K562 (cell line): ENCODE results near the gene RNF222. TPM values are rescaled to one million over a fixed set of nuclear protein-coding genes. Genes with fewer than 3 reads are reported as not detected.

Experiments used
- ARID2 ChIP-seq: fragments of 450-650 bp; IDR thresholded peaks from 2 replicates; pipeline ENCODE4 v1.6.1; 2017; ENCODE audit warnings: antibody characterized with exemption, mild to moderate bottlenecking
- ATF3 ChIP-seq, 2 experiments: fragments of 450-650 bp in 1 of 2; sonication (generic) in 1 of 2; formaldehyde crosslinking in 1 of 2; IDR thresholded peaks in 1 of 2; conservative IDR thresholded peaks in 1 of 2; 2 replicates each; pipeline versions ENCODE4 v1.6.1 to v1.8.1; 2016 to 2023; ENCODE audit warnings: mild to moderate bottlenecking in 2 of 2, moderate library complexity in 2 of 2, inconsistent platforms in 1 of 2, missing genetic modification reagents in 1 of 2
- KDM5B ChIP-seq: fragments of 200-600 bp; sonication (generic); IDR thresholded peaks from 2 replicates; pipeline ENCODE4 v1.6.1; 2012; ENCODE audit warnings: low read depth, mild to moderate bottlenecking, moderate library complexity, low read length, control low read depth, inconsistent platforms; ENCODE audit not compliant: insufficient replicate concordance
- L3MBTL2 ChIP-seq: fragments of 450-650 bp; IDR thresholded peaks from 2 replicates; pipeline ENCODE4 v1.6.1; 2016; ENCODE audit warnings: mild to moderate bottlenecking, moderate library complexity
- MAZ ChIP-seq, 2 experiments: fragments of 450-650 bp in 1 of 2; sonication (generic) in 1 of 2; formaldehyde crosslinking; IDR thresholded peaks in 1 of 2; conservative IDR thresholded peaks in 1 of 2; 2 replicates each; pipeline versions ENCODE4 v1.4.0 to v1.5.0; 2020; ENCODE audit warnings: mild to moderate bottlenecking in 1 of 2, missing genetic modification reagents in 1 of 2
- MCM5 ChIP-seq: fragments of 450-650 bp; IDR thresholded peaks from 2 replicates; pipeline ENCODE4 v1.6.1; 2016; ENCODE audit warnings: low read depth
- NUFIP1 ChIP-seq: fragments of 450-650 bp; IDR thresholded peaks from 2 replicates; pipeline ENCODE4 v1.6.1; 2018; ENCODE audit not compliant: partially characterized antibody
- PHF8 ChIP-seq: fragments of 200-600 bp; sonication (generic); IDR thresholded peaks from 2 replicates; pipeline ENCODE4 v1.6.1; 2012; ENCODE audit warnings: mixed run types, mild to moderate bottlenecking, inconsistent platforms, low read length, moderate library complexity, borderline replicate concordance
- PRDM10 ChIP-seq: fragments of 450-650 bp; IDR thresholded peaks from 2 replicates; pipeline ENCODE4 v1.6.1; 2018; ENCODE audit not compliant: partially characterized antibody
- SIN3A ChIP-seq, 2 experiments: fragments of 150-350 bp in 1 of 2; IDR thresholded peaks; 2 replicates each; pipeline ENCODE4 v1.6.1; 2011 to 2016; ENCODE audit warnings: borderline replicate concordance in 2 of 2, low read depth in 2 of 2, low read length in 2 of 2, mild to moderate bottlenecking in 2 of 2, moderate library complexity in 2 of 2; ENCODE audit not compliant: control insufficient read depth in 1 of 2
- SMARCE1 ChIP-seq: fragments of 450-650 bp; IDR thresholded peaks from 2 replicates; pipeline ENCODE4 v1.7.1; 2016; ENCODE audit warnings: mild to moderate bottlenecking
- ZNF121 ChIP-seq: sonication (generic); formaldehyde crosslinking; conservative IDR thresholded peaks from 2 replicates; pipeline ENCODE4 v1.8.0; 2022; ENCODE audit warnings: missing genetic modification reagents
- ZNF398 ChIP-seq: fragments of 250-450 bp; sonication (Bioruptor Pico); IDR thresholded peaks from 2 replicates; pipeline ENCODE4 v1.8.0; 2021; ENCODE audit warnings: moderate library complexity, mild to moderate bottlenecking, inconsistent platforms
- polyA plus RNA-seq, 8 experiments: library from polyadenylated mRNA; depleted of rRNA in 4 of 8; stranded (reverse) in 5 of 8; unstranded in 3 of 8; fragments of >200 nt; fragmentation: Nextera tagmentation in 2 of 8; fragmentation: Illumina TruSeq in 1 of 8; extraction: Ambion mirVana in 2 of 8; extraction: Trizol in 1 of 8; gene quantifications; 2 replicates each; pipeline versions ENCODE4 v1.2.1 to v1.2.3, GENCODE V29; 2011 to 2014; ENCODE audit warnings: inconsistent platforms in 1 of 8, missing spikeins in 1 of 8
- total RNA-seq, 7 experiments: library from RNA; depleted of rRNA in 6 of 7; stranded (reverse); fragments of >200 nt in 6 of 7; fragmentation: Illumina TruSeq in 2 of 7; extraction: Trizol in 2 of 7; gene quantifications; 2 replicates each; pipeline versions ENCODE4 v1.2.1 to v1.2.3, GENCODE V29; 2011 to 2021; ENCODE audit warnings: low replicate concordance in 1 of 7
- TF ChIP-seq, protein P1 (sequence below): sonication (generic); formaldehyde crosslinking; IDR thresholded peaks from 2 replicates; pipeline ENCODE4 v1.4.0; 2020; ENCODE audit warnings: mild to moderate bottlenecking, missing genetic modification reagents
- TF ChIP-seq, protein P2 (sequence below): fragments of 450-650 bp; IDR thresholded peaks from 2 replicates; pipeline ENCODE4 v1.6.1; 2016; ENCODE audit warnings: antibody characterized with exemption

The RNF222 gene
- total and polyA plus RNA-seq, 9 of the 15 experiments (the other 6 are each of a cell fraction or from before 2014, with no cell fraction given): not detected

- TF ChIP-seq ZNF398 (CRISPR knock-in tag) (no peak), SIN3A (IDR thresholded peaks at IDR 0.05; ENCODE audit: borderline replicate concordance in 2 of 2, control insufficient read depth in 1 of 2, low read depth in 2 of 2, low read length in 2 of 2) (peak in 1 of 2 experiments; percentile 35; a peak in 1 of 4 replicates), L3MBTL2 (peak; percentile 47), PRDM10 (no peak), SMARCE1 (no peak), MAZ (CRISPR knock-in tag; conservative IDR thresholded peaks at IDR 0.05 in 1 of 2, IDR thresholded peaks at IDR 0.05 in 1 of 2) (peak in 1 of 2 experiments; percentile 12; a peak in 1 of 4 replicates), PHF8 (peak; percentile 88; the same call in 1 of the 2 replicates), NUFIP1 (no peak), ARID2 (no peak), ATF3 (IDR thresholded peaks at IDR 0.05) (no peak), ATF3 (CRISPR knock-in tag; conservative IDR thresholded peaks at IDR 0.05) (no peak), KDM5B (peak; percentile 77), ZNF121 (CRISPR knock-in tag) (no peak), MCM5 (no peak)
- TF ChIP-seq, protein P1, sequence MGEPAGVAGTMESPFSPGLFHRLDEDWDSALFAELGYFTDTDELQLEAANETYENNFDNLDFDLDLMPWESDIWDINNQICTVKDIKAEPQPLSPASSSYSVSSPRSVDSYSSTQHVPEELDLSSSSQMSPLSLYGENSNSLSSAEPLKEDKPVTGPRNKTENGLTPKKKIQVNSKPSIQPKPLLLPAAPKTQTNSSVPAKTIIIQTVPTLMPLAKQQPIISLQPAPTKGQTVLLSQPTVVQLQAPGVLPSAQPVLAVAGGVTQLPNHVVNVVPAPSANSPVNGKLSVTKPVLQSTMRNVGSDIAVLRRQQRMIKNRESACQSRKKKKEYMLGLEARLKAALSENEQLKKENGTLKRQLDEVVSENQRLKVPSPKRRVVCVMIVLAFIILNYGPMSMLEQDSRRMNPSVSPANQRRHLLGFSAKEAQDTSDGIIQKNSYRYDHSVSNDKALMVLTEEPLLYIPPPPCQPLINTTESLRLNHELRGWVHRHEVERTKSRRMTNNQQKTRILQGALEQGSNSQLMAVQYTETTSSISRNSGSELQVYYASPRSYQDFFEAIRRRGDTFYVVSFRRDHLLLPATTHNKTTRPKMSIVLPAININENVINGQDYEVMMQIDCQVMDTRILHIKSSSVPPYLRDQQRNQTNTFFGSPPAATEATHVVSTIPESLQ (CRISPR knock-in tag): no peak
- TF ChIP-seq, protein P2, sequence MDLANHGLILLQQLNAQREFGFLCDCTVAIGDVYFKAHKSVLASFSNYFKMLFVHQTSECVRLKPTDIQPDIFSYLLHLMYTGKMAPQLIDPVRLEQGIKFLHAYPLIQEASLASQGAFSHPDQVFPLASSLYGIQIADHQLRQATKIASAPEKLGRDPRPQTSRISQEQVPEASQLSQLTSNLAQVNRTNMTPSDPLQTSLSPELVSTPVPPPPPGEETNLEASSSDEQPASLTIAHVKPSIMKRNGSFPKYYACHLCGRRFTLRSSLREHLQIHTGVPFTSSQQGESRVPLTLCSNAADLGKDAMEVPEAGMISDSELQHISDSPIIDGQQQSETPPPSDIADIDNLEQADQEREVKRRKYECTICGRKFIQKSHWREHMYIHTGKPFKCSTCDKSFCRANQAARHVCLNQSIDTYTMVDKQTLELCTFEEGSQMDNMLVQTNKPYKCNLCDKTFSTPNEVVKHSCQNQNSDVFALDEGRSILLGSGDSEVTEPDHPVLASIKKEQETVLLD: peak; percentile 87
These were observed 37.9 kb upstream of the RNF222 start, which contains the start of gene NDEL1 (continued) for GRCh38 chr17:8435245-8436168.
